Tibial artery (tissue), 4 donors: ENCODE data around the gene EXOC3L4.

Experiments used
- DNase-seq, 2 donors: peaks; one replicate each; pipeline ENCODE4 v3.0.0-alpha.2; 2019
- H3K27ac ChIP-seq, 2 donors: fragments of 200-600 bp; sonication (generic) in 1 of 2; 1 replicate in 1 of 2; 2 replicates in 1 of 2; pipeline ENCODE4 v1.5.1; 2018 to 2019; ENCODE audit warnings: mild to moderate bottlenecking in 1 of 2
- H3K27me3 ChIP-seq, 2 donors: fragments of 200-600 bp; sonication (generic) in 1 of 2; one replicate each; pipeline versions ENCODE4 v1.5.1 to v1.6.0; 2016 to 2019
- H3K36me3 ChIP-seq, 3 donors: fragments of 200-600 bp; sonication (generic) in 2 of 3; one replicate each; pipeline ENCODE4 v1.5.1; 2016 to 2019; ENCODE audit warnings: mild to moderate bottlenecking in 2 of 3
- H3K4me1 ChIP-seq, 4 donors: fragments of 200-600 bp; sonication (generic) in 2 of 4; 1 replicate in 3 of 4; 2 replicates in 1 of 4; pipeline ENCODE4 v1.5.1; 2016 to 2019
- H3K4me3 ChIP-seq, 2 donors: fragments of 200-600 bp; sonication (generic) in 1 of 2; 1 replicate in 1 of 2; 2 replicates in 1 of 2; pipeline ENCODE4 v1.5.1; 2018 to 2019; ENCODE audit warnings: mild to moderate bottlenecking in 2 of 2
- H3K9me3 ChIP-seq, 3 donors: fragments of 200-600 bp; sonication (generic) in 1 of 3; one replicate each; pipeline ENCODE4 v1.5.1; 2016 to 2019
- CTCF ChIP-seq, 2 experiments: fragments of 200-600 bp in 1 of 2; fragments of 450-650 bp in 1 of 2; IDR thresholded peaks; one replicate each; pipeline ENCODE4 v1.5.1; 2017 to 2019; ENCODE audit warnings: antibody characterized with exemption in 2 of 2, mild to moderate bottlenecking in 1 of 2, moderate library complexity in 1 of 2
- intact Hi-C: fragments of 100-400 bp; cut with DNase I; formaldehyde crosslinking; loops from one replicate; pipeline ENCODE4 v1.15.0; 2023; ENCODE audit warnings: low total_unique reads

Gene EXOC3L4

DNA sequence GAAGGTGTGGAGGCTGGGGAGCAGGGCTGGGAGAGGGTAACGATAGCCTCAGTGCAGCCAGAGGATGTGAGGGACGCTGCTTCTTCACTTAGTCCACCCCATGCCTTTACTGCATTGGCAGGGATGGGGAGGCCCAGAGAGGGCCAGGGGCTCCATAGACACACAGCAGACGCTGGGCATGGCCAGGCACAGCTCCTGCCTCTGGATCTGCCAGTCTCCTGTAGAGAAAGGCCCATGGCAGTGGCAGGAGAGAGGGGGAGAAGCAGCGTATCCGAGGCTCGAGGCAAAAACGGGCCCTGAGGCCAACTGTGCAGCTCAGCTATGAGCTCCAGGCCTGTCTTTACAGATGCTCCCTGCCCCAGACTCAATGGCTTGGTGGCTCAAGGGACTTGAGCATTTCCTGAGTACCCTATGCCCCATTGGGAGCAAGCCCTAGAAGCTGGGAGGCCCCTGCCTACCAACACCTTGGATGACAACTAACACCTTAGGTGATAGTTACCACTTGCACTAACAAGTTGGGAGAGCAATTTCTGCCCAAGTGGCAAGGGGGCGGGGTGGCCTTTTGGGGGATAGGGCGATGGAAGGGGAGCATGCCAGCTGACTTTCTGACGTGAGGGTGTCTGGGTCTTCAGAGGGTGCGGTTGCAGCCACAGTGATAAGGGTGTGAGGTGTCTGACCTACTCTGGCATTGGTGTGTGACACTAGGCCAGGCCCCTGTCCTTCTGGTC lies 15.5 kb upstream of the EXOC3L4 start:
- TF ChIP-seq CTCF (IDR thresholded peaks at IDR 0.05), result no peak
- no peaks in the 10 kb centered on the region for H3K36me3 ChIP-seq
- H3K9me3 ChIP-seq, result no peaks in the 10 kb centered on the region
- DNase-seq, result peak in 1 of 2 donors; percentile 60
- intact Hi-C loops, result no loop called here
- H3K4me3 ChIP-seq, result no peak overlapping the region
- H3K27me3 ChIP-seq, result peaks cover 0 to 35% of the 10 kb centered on the region in 2 donors
- H3K4me1 ChIP-seq, result peaks cover 0 to 17% (median 12%) of the 10 kb centered on the region in 4 donors
- no peak overlapping the region for H3K27ac ChIP-seq

GRCh38 chr14:103081951-103082350 lies 12.6 kb upstream of the EXOC3L4 start:
- H3K9me3 ChIP-seq, result no peaks in the 10 kb centered on the region
- TF ChIP-seq CTCF (IDR thresholded peaks at IDR 0.05), result no peak
- peaks cover 0 to 7% (median 5%) of the 10 kb centered on the region in 4 donors for H3K4me1 ChIP-seq
- H3K27me3 ChIP-seq, result peaks cover 0 to 63% of the 10 kb centered on the region in 2 donors
- no peak overlapping the region for H3K27ac ChIP-seq
- H3K36me3 ChIP-seq, result no peaks in the 10 kb centered on the region
- intact Hi-C loops, result no loop called here
- no peak overlapping the region for H3K4me3 ChIP-seq
- no peak for DNase-seq

- H3K9me3 ChIP-seq, result no peaks in the 10 kb centered on the region
- no peaks in the 10 kb centered on the region for H3K36me3 ChIP-seq
- no peak within 1 kb of the TSS for H3K27ac ChIP-seq
- no peak within 1 kb of the TSS for H3K4me3 ChIP-seq
- intact Hi-C loops, result no loop called here
- peaks cover 0 to 76% of the 10 kb centered on the region in 2 donors for H3K27me3 ChIP-seq
- no peak for TF ChIP-seq CTCF (IDR thresholded peaks at IDR 0.05)
- no peak for DNase-seq
- peaks cover 0 to 7% (median 5%) of the 10 kb centered on the region in 4 donors for H3K4me1 ChIP-seq
Observed at GRCh38 chr14:103084021-103084919, 10.3 kb upstream of the EXOC3L4 start, which contains the start of gene LBHD2. Gene LBHD2, plus strand, starts transcription at chr14:103084210. Its CDS starts 1,803 bp downstream, at chr14:103086013.

GRCh38 chr14:103085106-103086091 lies 9.1 kb upstream of the EXOC3L4 start:
- intact Hi-C loops, result no loop called here
- no peak for DNase-seq
- H3K9me3 ChIP-seq, result no peaks in the 10 kb centered on the region
- H3K27me3 ChIP-seq, result peaks cover 0 to 81% of the 10 kb centered on the region in 2 donors
- TF ChIP-seq CTCF (IDR thresholded peaks at IDR 0.05), result no peak
- H3K36me3 ChIP-seq, result no peaks in the 10 kb centered on the region
- H3K4me1 ChIP-seq, result peaks cover 0 to 7% (median 5%) of the 10 kb centered on the region in 4 donors
- H3K4me3 ChIP-seq, result no peak overlapping the region
- H3K27ac ChIP-seq, result no peak overlapping the region
